GM23338 (cell line): Measurements from ENCODE around the gene PSMG1. TPM values are rescaled to one million over a fixed set of nuclear protein-coding genes. Genes with fewer than 3 reads are reported as not detected.

Source experiments
- ATAC-seq: fragments of 200-7000 bp; cut with Tn5 transposase; 3 replicates; pipeline ENCODE4 v1.9.1; 2020
- DNase-seq: peaks from one replicate; pipeline ENCODE4 v3.0.0-alpha.2; 2015; ENCODE audit warnings: low spot score
- H2AFZ ChIP-seq: fragments of 200-600 bp; sonication (generic); 2 replicates; pipeline ENCODE4 v1.8.0; 2016; ENCODE audit warnings: antibody characterized with exemption, mild to moderate bottlenecking, moderate library complexity
- H3F3A ChIP-seq: fragments of 200-600 bp; sonication (generic); replicated peaks from 2 replicates; pipeline ENCODE4 v1.8.0; 2017; ENCODE audit warnings: antibody characterized with exemption, mixed run types, low read depth
- H3K27ac ChIP-seq: fragments of 200-600 bp; sonication (generic); 2 replicates; pipeline ENCODE4 v1.6.1; 2016; ENCODE audit warnings: low read depth
- H3K27me3 ChIP-seq: fragments of 200-600 bp; sonication (generic); 2 replicates; pipeline ENCODE4 v1.8.0; 2016; ENCODE audit warnings: mild to moderate bottlenecking, mixed run types, moderate library complexity; ENCODE audit not compliant: insufficient read depth
- H3K36me3 ChIP-seq: fragments of 200-600 bp; sonication (generic); 2 replicates; pipeline ENCODE4 v1.8.0; 2016; ENCODE audit warnings: mild to moderate bottlenecking; ENCODE audit not compliant: insufficient read depth
- H3K4me1 ChIP-seq: fragments of 200-600 bp; sonication (generic); 2 replicates; pipeline ENCODE4 v1.8.0; 2016; ENCODE audit warnings: mild to moderate bottlenecking, moderate library complexity; ENCODE audit not compliant: insufficient read depth
- H3K4me2 ChIP-seq: fragments of 200-600 bp; sonication (generic); 2 replicates; pipeline ENCODE4 v1.7.1; 2017; ENCODE audit warnings: mixed run types
- H3K4me3 ChIP-seq: fragments of 200-600 bp; sonication (generic); 2 replicates; pipeline ENCODE4 v1.6.1; 2016; ENCODE audit warnings: mixed run types
- H3K79me2 ChIP-seq: fragments of 200-600 bp; sonication (generic); replicated peaks from 2 replicates; pipeline ENCODE4 v1.8.0; 2017; ENCODE audit warnings: mild to moderate bottlenecking; ENCODE audit not compliant: insufficient read depth
- H3K9me2 ChIP-seq: fragments of 200-600 bp; sonication (generic); 2 replicates; pipeline ENCODE4 v1.8.0; 2017; ENCODE audit not compliant: insufficient read depth
- H4K20me1 ChIP-seq: fragments of 200-600 bp; sonication (generic); replicated peaks from 2 replicates; pipeline ENCODE4 v1.8.0; 2017; ENCODE audit warnings: mild to moderate bottlenecking; ENCODE audit not compliant: insufficient read depth
- H3K27ac Mint-ChIP-seq: 2 replicates; pipeline ENCODE4 v1.8.0; 2020; ENCODE audit warnings: inconsistent platforms, mild to moderate bottlenecking, moderate library complexity, mixed read lengths
- H3K27me3 Mint-ChIP-seq: 3 replicates; pipeline ENCODE4 v1.8.0; 2022; ENCODE audit warnings: low read depth, mild to moderate bottlenecking, moderate library complexity, mixed read lengths, inconsistent platforms; ENCODE audit not compliant: insufficient read depth, poor library complexity
- H3K36me3 Mint-ChIP-seq: 3 replicates; pipeline ENCODE4 v1.8.0; 2021; ENCODE audit warnings: low read depth, mild to moderate bottlenecking, inconsistent platforms, moderate library complexity, mixed read lengths
- H3K4me1 Mint-ChIP-seq: 3 replicates; pipeline ENCODE4 v1.8.0; 2020; ENCODE audit warnings: mild to moderate bottlenecking, inconsistent platforms, mixed read lengths
- H3K4me3 Mint-ChIP-seq: 3 replicates; pipeline ENCODE4 v1.8.0; 2021; ENCODE audit warnings: moderate library complexity, mild to moderate bottlenecking, inconsistent platforms, mixed read lengths
- H3K9me3 Mint-ChIP-seq: 3 replicates; pipeline ENCODE4 v1.8.0; 2020; ENCODE audit warnings: moderate library complexity, mild to moderate bottlenecking, inconsistent platforms, mixed read lengths
- CREB1 ChIP-seq: fragments of 250-450 bp; sonication (Bioruptor Pico); IDR thresholded peaks from 2 replicates; pipeline ENCODE4 v1.5.0; 2020; ENCODE audit warnings: low read depth, mild to moderate bottlenecking, moderate library complexity
- EZH2 ChIP-seq: fragments of 200-600 bp; sonication (generic); IDR thresholded peaks from one replicate; pipeline ENCODE4 v1.8.0; 2017; ENCODE audit warnings: antibody characterized with exemption, mild to moderate bottlenecking, low read depth; ENCODE audit not compliant: unreplicated experiment
- EZH2phosphoT487 ChIP-seq: fragments of 200-600 bp; sonication (generic); IDR thresholded peaks from one replicate; pipeline ENCODE4 v1.8.1; 2018; ENCODE audit warnings: antibody characterized with exemption; ENCODE audit not compliant: unreplicated experiment
- JUNB ChIP-seq: IDR thresholded peaks from one replicate; pipeline ENCODE4 v1.6.1; 2016; ENCODE audit warnings: antibody characterized with exemption; ENCODE audit not compliant: unreplicated experiment
- POLR2AphosphoS5 ChIP-seq: IDR thresholded peaks from 2 replicates; pipeline ENCODE4 v1.6.1; 2016; ENCODE audit warnings: antibody characterized with exemption, low read depth
- STAT1 ChIP-seq: IDR thresholded peaks from one replicate; pipeline ENCODE4 v1.6.1; 2016; ENCODE audit warnings: antibody characterized with exemption; ENCODE audit not compliant: unreplicated experiment
- ZNF114 ChIP-seq: fragments of 250-450 bp; sonication (Bioruptor Pico); IDR thresholded peaks from 2 replicates; pipeline ENCODE4 v1.5.0; 2020; ENCODE audit warnings: mild to moderate bottlenecking, moderate library complexity
- ZNF331 ChIP-seq: fragments of 250-450 bp; sonication (Bioruptor Pico); IDR thresholded peaks from 2 replicates; pipeline ENCODE4 v1.5.0; 2020; ENCODE audit warnings: low read depth, mild to moderate bottlenecking, moderate library complexity
- polyA plus RNA-seq: library from polyadenylated mRNA; unstranded; fragments of >200 nt; fragmentation: Nextera tagmentation; extraction: Ambion mirVana; gene quantifications from 2 replicates; pipeline ENCODE4 v1.2.1, GENCODE V29; 2016
- total RNA-seq: library from RNA; depleted of rRNA; stranded (reverse); fragments of >200 nt; shearing (Covaris generic); gene quantifications from 2 replicates; pipeline ENCODE4 v1.2.3, GENCODE V29; 2014
- TF ChIP-seq, protein P1 (sequence below), 2 experiments: fragments of 200-600 bp in 1 of 2; sonication (generic) in 1 of 2; conservative IDR thresholded peaks; 2 replicates each; pipeline versions ENCODE4 v1.5.1 to v1.6.1; 2016 to 2017; ENCODE audit warnings: antibody characterized with exemption in 2 of 2, low read depth in 2 of 2, mild to moderate bottlenecking in 2 of 2, moderate library complexity in 1 of 2
- TF ChIP-seq, protein P2 (sequence below): fragments of 250-450 bp; sonication (Bioruptor Pico); IDR thresholded peaks from 2 replicates; pipeline ENCODE4 v1.5.0; 2020; ENCODE audit warnings: mild to moderate bottlenecking, moderate library complexity
- TF ChIP-seq, protein P3 (sequence below): IDR thresholded peaks from 2 replicates; pipeline ENCODE4 v1.6.1; 2016; ENCODE audit warnings: antibody characterized with exemption
- TF ChIP-seq, protein P4 (sequence below): IDR thresholded peaks from one replicate; pipeline ENCODE4 v1.6.1; 2018; ENCODE audit warnings: antibody characterized with exemption; ENCODE audit not compliant: unreplicated experiment

PSMG1 gene
- total and polyA plus RNA-seq, 2 experiments from 2014 or later = 78.4 to 158 TPM

DNA sequence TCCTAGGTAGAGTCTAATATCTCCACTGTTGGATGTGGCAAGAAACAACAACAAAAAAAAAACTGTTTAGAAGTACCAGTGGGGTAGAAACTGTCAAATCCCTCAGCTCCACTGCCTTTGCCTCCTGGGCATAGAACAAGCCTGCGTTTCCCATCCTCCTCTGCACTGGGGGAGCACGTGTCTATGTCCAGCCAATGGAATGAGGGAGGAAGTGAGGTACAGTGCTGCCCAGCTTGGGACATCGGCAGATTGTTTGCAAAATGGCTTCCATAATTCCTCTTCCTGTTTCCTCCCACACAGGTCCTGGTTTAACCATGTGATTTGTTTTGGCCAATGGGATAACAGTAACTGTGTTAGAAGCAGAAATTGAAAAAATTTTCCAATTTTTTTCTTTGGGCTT lies 39.1 kb downstream of the PSMG1 start:
- Histone ChIP-seq H2AFZ (no peak overlapping the region), H3K4me3 (no peak overlapping the region), H3K4me2 (no peak overlapping the region), H3K27ac (no peak overlapping the region), H3F3A (no peaks in the 10 kb centered on the region), H3K79me2 (no peaks in the 10 kb centered on the region), H3K36me3 (no peaks in the 10 kb centered on the region), H3K9me2 (0 out of 2 replicates have a peak, but pooled peaks cover 3% of the 10 kb centered on the region), H3K27me3 (no peaks in the 10 kb centered on the region), H3K4me1 (no peaks in the 10 kb centered on the region), H4K20me1 (no peaks in the 10 kb centered on the region)
- no peak for DNase-seq
- ATAC-seq = no peak
- H3K27me3 Mint-ChIP-seq = peaks cover 4% of the 10 kb centered on the region
- no peaks in the 10 kb centered on the region for H3K36me3 Mint-ChIP-seq
- TF ChIP-seq POLR2AphosphoS5 (no peak), ZNF331 (CRISPR knock-in tag) (no peak), JUNB (no peak), CREB1 (CRISPR knock-in tag) (no peak), EZH2 (no peak), ZNF114 (CRISPR knock-in tag) (no peak), EZH2phosphoT487 (no peak), STAT1 (no peak)
- TF ChIP-seq, protein P1, sequence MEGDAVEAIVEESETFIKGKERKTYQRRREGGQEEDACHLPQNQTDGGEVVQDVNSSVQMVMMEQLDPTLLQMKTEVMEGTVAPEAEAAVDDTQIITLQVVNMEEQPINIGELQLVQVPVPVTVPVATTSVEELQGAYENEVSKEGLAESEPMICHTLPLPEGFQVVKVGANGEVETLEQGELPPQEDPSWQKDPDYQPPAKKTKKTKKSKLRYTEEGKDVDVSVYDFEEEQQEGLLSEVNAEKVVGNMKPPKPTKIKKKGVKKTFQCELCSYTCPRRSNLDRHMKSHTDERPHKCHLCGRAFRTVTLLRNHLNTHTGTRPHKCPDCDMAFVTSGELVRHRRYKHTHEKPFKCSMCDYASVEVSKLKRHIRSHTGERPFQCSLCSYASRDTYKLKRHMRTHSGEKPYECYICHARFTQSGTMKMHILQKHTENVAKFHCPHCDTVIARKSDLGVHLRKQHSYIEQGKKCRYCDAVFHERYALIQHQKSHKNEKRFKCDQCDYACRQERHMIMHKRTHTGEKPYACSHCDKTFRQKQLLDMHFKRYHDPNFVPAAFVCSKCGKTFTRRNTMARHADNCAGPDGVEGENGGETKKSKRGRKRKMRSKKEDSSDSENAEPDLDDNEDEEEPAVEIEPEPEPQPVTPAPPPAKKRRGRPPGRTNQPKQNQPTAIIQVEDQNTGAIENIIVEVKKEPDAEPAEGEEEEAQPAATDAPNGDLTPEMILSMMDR (conservative IDR thresholded peaks at IDR 0.05; ENCODE audit: low read depth in 2 of 2) = no peak
- TF ChIP-seq, protein P2, sequence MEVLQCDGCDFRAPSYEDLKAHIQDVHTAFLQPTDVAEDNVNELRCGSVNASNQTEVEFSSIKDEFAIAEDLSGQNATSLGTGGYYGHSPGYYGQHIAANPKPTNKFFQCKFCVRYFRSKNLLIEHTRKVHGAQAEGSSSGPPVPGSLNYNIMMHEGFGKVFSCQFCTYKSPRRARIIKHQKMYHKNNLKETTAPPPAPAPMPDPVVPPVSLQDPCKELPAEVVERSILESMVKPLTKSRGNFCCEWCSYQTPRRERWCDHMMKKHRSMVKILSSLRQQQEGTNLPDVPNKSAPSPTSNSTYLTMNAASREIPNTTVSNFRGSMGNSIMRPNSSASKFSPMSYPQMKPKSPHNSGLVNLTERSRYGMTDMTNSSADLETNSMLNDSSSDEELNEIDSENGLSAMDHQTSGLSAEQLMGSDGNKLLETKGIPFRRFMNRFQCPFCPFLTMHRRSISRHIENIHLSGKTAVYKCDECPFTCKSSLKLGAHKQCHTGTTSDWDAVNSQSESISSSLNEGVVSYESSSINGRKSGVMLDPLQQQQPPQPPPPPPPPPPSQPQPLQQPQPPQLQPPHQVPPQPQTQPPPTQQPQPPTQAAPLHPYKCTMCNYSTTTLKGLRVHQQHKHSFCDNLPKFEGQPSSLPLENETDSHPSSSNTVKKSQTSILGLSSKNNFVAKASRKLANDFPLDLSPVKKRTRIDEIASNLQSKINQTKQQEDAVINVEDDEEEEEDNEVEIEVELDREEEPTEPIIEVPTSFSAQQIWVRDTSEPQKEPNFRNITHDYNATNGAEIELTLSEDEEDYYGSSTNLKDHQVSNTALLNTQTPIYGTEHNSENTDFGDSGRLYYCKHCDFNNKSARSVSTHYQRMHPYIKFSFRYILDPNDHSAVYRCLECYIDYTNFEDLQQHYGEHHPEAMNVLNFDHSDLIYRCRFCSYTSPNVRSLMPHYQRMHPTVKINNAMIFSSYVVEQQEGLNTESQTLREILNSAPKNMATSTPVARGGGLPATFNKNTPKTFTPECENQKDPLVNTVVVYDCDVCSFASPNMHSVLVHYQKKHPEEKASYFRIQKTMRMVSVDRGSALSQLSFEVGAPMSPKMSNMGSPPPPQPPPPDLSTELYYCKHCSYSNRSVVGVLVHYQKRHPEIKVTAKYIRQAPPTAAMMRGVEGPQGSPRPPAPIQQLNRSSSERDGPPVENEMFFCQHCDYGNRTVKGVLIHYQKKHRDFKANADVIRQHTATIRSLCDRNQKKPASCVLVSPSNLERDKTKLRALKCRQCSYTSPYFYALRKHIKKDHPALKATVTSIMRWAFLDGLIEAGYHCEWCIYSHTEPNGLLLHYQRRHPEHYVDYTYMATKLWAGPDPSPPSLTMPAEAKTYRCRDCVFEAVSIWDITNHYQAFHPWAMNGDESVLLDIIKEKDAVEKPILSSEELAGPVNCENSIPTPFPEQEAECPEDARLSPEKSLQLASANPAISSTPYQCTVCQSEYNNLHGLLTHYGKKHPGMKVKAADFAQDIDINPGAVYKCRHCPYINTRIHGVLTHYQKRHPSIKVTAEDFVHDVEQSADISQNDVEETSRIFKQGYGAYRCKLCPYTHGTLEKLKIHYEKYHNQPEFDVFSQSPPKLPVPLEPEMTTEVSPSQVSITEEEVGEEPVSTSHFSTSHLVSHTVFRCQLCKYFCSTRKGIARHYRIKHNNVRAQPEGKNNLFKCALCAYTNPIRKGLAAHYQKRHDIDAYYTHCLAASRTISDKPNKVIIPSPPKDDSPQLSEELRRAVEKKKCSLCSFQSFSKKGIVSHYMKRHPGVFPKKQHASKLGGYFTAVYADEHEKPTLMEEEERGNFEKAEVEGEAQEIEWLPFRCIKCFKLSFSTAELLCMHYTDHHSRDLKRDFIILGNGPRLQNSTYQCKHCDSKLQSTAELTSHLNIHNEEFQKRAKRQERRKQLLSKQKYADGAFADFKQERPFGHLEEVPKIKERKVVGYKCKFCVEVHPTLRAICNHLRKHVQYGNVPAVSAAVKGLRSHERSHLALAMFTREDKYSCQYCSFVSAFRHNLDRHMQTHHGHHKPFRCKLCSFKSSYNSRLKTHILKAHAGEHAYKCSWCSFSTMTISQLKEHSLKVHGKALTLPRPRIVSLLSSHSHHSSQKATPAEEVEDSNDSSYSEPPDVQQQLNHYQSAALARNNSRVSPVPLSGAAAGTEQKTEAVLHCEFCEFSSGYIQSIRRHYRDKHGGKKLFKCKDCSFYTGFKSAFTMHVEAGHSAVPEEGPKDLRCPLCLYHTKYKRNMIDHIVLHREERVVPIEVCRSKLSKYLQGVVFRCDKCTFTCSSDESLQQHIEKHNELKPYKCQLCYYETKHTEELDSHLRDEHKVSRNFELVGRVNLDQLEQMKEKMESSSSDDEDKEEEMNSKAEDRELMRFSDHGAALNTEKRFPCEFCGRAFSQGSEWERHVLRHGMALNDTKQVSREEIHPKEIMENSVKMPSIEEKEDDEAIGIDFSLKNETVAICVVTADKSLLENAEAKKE (CRISPR knock-in tag) = no peak
- TF ChIP-seq, protein P3, sequence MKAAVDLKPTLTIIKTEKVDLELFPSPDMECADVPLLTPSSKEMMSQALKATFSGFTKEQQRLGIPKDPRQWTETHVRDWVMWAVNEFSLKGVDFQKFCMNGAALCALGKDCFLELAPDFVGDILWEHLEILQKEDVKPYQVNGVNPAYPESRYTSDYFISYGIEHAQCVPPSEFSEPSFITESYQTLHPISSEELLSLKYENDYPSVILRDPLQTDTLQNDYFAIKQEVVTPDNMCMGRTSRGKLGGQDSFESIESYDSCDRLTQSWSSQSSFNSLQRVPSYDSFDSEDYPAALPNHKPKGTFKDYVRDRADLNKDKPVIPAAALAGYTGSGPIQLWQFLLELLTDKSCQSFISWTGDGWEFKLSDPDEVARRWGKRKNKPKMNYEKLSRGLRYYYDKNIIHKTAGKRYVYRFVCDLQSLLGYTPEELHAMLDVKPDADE = no peak
- TF ChIP-seq, protein P4, sequence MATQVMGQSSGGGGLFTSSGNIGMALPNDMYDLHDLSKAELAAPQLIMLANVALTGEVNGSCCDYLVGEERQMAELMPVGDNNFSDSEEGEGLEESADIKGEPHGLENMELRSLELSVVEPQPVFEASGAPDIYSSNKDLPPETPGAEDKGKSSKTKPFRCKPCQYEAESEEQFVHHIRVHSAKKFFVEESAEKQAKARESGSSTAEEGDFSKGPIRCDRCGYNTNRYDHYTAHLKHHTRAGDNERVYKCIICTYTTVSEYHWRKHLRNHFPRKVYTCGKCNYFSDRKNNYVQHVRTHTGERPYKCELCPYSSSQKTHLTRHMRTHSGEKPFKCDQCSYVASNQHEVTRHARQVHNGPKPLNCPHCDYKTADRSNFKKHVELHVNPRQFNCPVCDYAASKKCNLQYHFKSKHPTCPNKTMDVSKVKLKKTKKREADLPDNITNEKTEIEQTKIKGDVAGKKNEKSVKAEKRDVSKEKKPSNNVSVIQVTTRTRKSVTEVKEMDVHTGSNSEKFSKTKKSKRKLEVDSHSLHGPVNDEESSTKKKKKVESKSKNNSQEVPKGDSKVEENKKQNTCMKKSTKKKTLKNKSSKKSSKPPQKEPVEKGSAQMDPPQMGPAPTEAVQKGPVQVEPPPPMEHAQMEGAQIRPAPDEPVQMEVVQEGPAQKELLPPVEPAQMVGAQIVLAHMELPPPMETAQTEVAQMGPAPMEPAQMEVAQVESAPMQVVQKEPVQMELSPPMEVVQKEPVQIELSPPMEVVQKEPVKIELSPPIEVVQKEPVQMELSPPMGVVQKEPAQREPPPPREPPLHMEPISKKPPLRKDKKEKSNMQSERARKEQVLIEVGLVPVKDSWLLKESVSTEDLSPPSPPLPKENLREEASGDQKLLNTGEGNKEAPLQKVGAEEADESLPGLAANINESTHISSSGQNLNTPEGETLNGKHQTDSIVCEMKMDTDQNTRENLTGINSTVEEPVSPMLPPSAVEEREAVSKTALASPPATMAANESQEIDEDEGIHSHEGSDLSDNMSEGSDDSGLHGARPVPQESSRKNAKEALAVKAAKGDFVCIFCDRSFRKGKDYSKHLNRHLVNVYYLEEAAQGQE = no peak
- no peaks in the 10 kb centered on the region for H3K4me1 Mint-ChIP-seq
- H3K4me3 Mint-ChIP-seq = no peak overlapping the region
- no peaks in the 10 kb centered on the region; the same call in 1 of the 3 replicates for H3K9me3 Mint-ChIP-seq
- H3K27ac Mint-ChIP-seq = no peak overlapping the region
